Testis (tissue), 2 donors: Measurements from ENCODE around the gene DPYD.

Source experiments
- CTCF ChIP-seq, 3 experiments: fragments of 450-650 bp in 2 of 3; fragments of 200-600 bp in 1 of 3; sonication (generic) in 1 of 3; IDR thresholded peaks; one replicate each; pipeline ENCODE4 v1.5.1; 2016 to 2019; ENCODE audit warnings: antibody characterized with exemption in 3 of 3, mild to moderate bottlenecking in 2 of 3, moderate library complexity in 1 of 3
- POLR2A ChIP-seq: fragments of 450-650 bp; IDR thresholded peaks from one replicate; pipeline ENCODE4 v1.6.1; 2017; ENCODE audit warnings: antibody characterized with exemption, mild to moderate bottlenecking, moderate library complexity

GRCh38 chr1:97814121-97814520 lies 106.7 kb downstream of the DPYD start:
- TF ChIP-seq POLR2A, result no peak
- TF ChIP-seq CTCF (IDR thresholded peaks at IDR 0.05), result no peak
